ENCODE results near the gene SYNPR. TPM values are rescaled to one million over a fixed set of nuclear protein-coding genes. Genes with fewer than 3 reads are reported as not detected.
A peak's percentile ranks its signal among the peaks of the same experiment; 100 is the strongest.

SYNPR gene
- total RNA-seq, 4 donors from 2014 or later, result not detected

GRCh38 chr3:63351159-63352007, 73.3 kb downstream of the SYNPR start:
- no peak overlapping the region for H3K4me3 ChIP-seq
- in situ Hi-C loops (cut with MboI; ENCODE audit: low pct_ligation_motif_present in 1 of 4, low pct_unique_long_range_greater_than_20kb in 1 of 4, low sequenced_read_pairs in 3 of 4), result loop anchor here (5.0 to 25.0 kb wide), 4 partner anchors 211 to 471 kb away; partner anchors contain the start of gene C3orf49 (in 3 of the 4)
- H3K27me3 ChIP-seq, result no peaks in the 10 kb centered on the region
- 19 to 28% methylated on average over 6 to 9 of the region's 9 CpGs for WGBS, 2 donors (ENCODE audit: low coverage in 1 of 2)
- H3K27ac ChIP-seq, result peak overlapping the region; percentile 11 to 61 (median 45)
- TF ChIP-seq EP300 (IDR thresholded peaks at IDR 0.05; ENCODE audit: low read depth) (no peak), CTCF (IDR thresholded peaks at IDR 0.05) (peak; percentile 77 to 94 (median 83))
- intact Hi-C loops (cut with DNase I; ENCODE audit: low total_unique reads), result loop anchor here (5.0 kb wide), 1 partner anchor 466 kb away; the partner anchor contains the start of gene C3orf49
- no peak for DNase-seq
- no peaks in the 10 kb centered on the region for H3K9me3 ChIP-seq
- no peaks in the 10 kb centered on the region for H3K36me3 ChIP-seq
- H3K4me1 ChIP-seq, result peaks cover 0 to 26% (median 5%) of the 10 kb centered on the region in 4 donors

GRCh38 chr3:63352008-63352279, 73.8 kb downstream of the SYNPR start:
- H3K9me3 ChIP-seq, result no peaks in the 10 kb centered on the region
- H3K4me1 ChIP-seq, result peaks cover 0 to 26% (median 5%) of the 10 kb centered on the region in 4 donors
- peak in 1 of 3 donors; percentile 42 for TF ChIP-seq POLR2AphosphoS5 (IDR thresholded peaks at IDR 0.05)
- no peak for TF ChIP-seq POLR2A (IDR thresholded peaks at IDR 0.05)
- TF ChIP-seq EP300 (IDR thresholded peaks at IDR 0.05; ENCODE audit: low read depth), result no peak
- TF ChIP-seq CTCF (IDR thresholded peaks at IDR 0.05), result no peak
- peak; percentile 71 for DNase-seq
- WGBS, 2 donors (ENCODE audit: low coverage in 1 of 2), result 35 to 40% methylated on average over 2 of the region's 2 CpGs
- H3K27ac ChIP-seq, result peak overlapping the region; percentile 11 to 50 (median 30)
- in situ Hi-C loops (cut with MboI; ENCODE audit: low pct_ligation_motif_present in 1 of 4, low pct_unique_long_range_greater_than_20kb in 1 of 4, low sequenced_read_pairs in 3 of 4), result loop anchor here (5.0 to 25.0 kb wide), 4 partner anchors 210 to 470 kb away; partner anchors contain the start of gene C3orf49 (in 3 of the 4)
- intact Hi-C loops (cut with DNase I; ENCODE audit: low total_unique reads), result loop anchor here (5.0 kb wide), 1 partner anchor 465 kb away; the partner anchor contains the start of gene C3orf49
- no peak overlapping the region for H3K4me3 ChIP-seq
- H3K27me3 ChIP-seq, result no peaks in the 10 kb centered on the region
- no peaks in the 10 kb centered on the region for H3K36me3 ChIP-seq

- H3K4me1 ChIP-seq, result peaks cover 0 to 26% (median 5%) of the 10 kb centered on the region in 4 donors
- WGBS, 2 donors (ENCODE audit: low coverage in 1 of 2), result 79 to 88% methylated on average over 5 of the region's 5 CpGs
- H3K27ac ChIP-seq, result no peak overlapping the region
- intact Hi-C loops (cut with DNase I; ENCODE audit: low total_unique reads) (loop anchor here (5.0 kb wide), 1 partner anchor 464 kb away; the partner anchor contains the start of gene C3orf49), in situ Hi-C loops (cut with MboI; ENCODE audit: low pct_ligation_motif_present in 1 of 4, low pct_unique_long_range_greater_than_20kb in 1 of 4, low sequenced_read_pairs in 3 of 4) (loop anchor here (5.0 to 25.0 kb wide), 4 partner anchors 209 to 469 kb away; partner anchors contain the start of gene C3orf49 (in 3 of the 4))
- H3K4me3 ChIP-seq, result no peak overlapping the region
- no peaks in the 10 kb centered on the region for H3K36me3 ChIP-seq
- no peaks in the 10 kb centered on the region for H3K9me3 ChIP-seq
- DNase-seq, result no peak
- TF ChIP-seq POLR2A (IDR thresholded peaks at IDR 0.05) (no peak), CTCF (IDR thresholded peaks at IDR 0.05) (no peak), EP300 (IDR thresholded peaks at IDR 0.05; ENCODE audit: low read depth) (no peak), POLR2AphosphoS5 (IDR thresholded peaks at IDR 0.05) (no peak)
- H3K27me3 ChIP-seq, result no peaks in the 10 kb centered on the region
Measured at GRCh38 chr3:63353383-63353782, 75.3 kb downstream of the SYNPR start.

GRCh38 chr3:63354160-63354559, 76.1 kb downstream of the SYNPR start:
- 43 to 64% methylated on average over 1 of the region's 1 CpG for WGBS, 2 donors (ENCODE audit: low coverage in 1 of 2)
- H3K4me1 ChIP-seq, result peaks cover 0 to 26% (median 5%) of the 10 kb centered on the region in 4 donors
- no peaks in the 10 kb centered on the region for H3K9me3 ChIP-seq
- intact Hi-C loops (cut with DNase I; ENCODE audit: low total_unique reads) (loop anchor here (5.0 kb wide), 1 partner anchor 463 kb away; the partner anchor contains the start of gene C3orf49), in situ Hi-C loops (cut with MboI; ENCODE audit: low pct_ligation_motif_present in 1 of 4, low pct_unique_long_range_greater_than_20kb in 1 of 4, low sequenced_read_pairs in 3 of 4) (loop anchor here (5.0 to 25.0 kb wide), 4 partner anchors 208 to 468 kb away; partner anchors contain the start of gene C3orf49 (in 3 of the 4))
- H3K27ac ChIP-seq, result no peak overlapping the region
- no peak for TF ChIP-seq POLR2AphosphoS5 (IDR thresholded peaks at IDR 0.05)
- TF ChIP-seq CTCF (IDR thresholded peaks at IDR 0.05), result no peak
- TF ChIP-seq POLR2A (IDR thresholded peaks at IDR 0.05), result no peak
- no peak for TF ChIP-seq EP300 (IDR thresholded peaks at IDR 0.05; ENCODE audit: low read depth)
- no peaks in the 10 kb centered on the region for H3K36me3 ChIP-seq
- no peaks in the 10 kb centered on the region for H3K27me3 ChIP-seq
- DNase-seq, result no peak
- no peak overlapping the region for H3K4me3 ChIP-seq
